Erythroblast (primary cell): ENCODE data around the gene LRIG1.

Experiments
- DNase-seq, 2 experiments: peaks; one replicate each; lab custom pipeline; 2025; lab: John Stamatoyannopoulos, UW
- GATA1 ChIP-seq: IDR thresholded peaks from 2 replicates; pipeline ENCODE4 v1.6.1; 2011; ENCODE audit warnings: low read depth, mild to moderate bottlenecking, control low read depth, low read length, moderate library complexity
- POLR2A ChIP-seq: IDR thresholded peaks from 2 replicates; pipeline ENCODE4 v1.6.1; 2011; ENCODE audit warnings: mild to moderate bottlenecking, low read length

LRIG1 gene

GRCh38 chr3:66336333-66336766 is 164.5 kb downstream of the LRIG1 start:
- TF ChIP-seq GATA1: no peak
- no peak for TF ChIP-seq POLR2A
- DNase-seq: no peak

GRCh38 chr3:66335671-66336070 is 165.2 kb downstream of the LRIG1 start:
- TF ChIP-seq POLR2A (no peak), GATA1 (no peak)
- DNase-seq: no peak
